ENCODE results near the gene TTLL11.

DNA sequence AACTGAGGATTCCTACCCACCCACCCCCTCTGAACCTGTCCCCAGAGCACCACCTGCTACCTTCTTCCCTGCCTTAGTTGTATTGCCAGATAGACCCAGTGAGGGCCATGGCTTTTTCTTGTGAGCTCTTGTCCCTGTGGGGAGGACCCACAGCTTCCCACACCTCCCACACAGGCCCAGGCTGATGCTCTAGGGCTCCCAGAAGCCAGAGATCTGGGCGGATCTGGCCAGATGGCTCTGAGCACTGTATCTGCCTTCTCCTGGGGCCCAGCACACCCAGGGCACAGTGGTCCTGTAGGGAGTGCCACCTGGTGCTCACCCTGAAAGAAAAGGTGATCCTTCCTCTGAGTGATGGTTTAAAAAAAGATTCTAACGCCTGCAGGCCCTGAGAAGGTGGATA, 310.0 kb downstream of the TTLL11 start:
- TF ChIP-seq CTCF (IDR thresholded peaks at IDR 0.05) (no peak), POLR2A (IDR thresholded peaks at IDR 0.05) (no peak)

All from transverse colon (tissue), 3 donors.